GM12878 (cell line): ENCODE data around the gene LPAR6. TPM values are rescaled to one million over a fixed set of nuclear protein-coding genes. Genes with fewer than 3 reads are reported as not detected.

ENCODE experiments used
- ATAC-seq: fragments of 200-7000 bp; cut with Tn5 transposase; 3 replicates; pipeline ENCODE4 v1.9.1; 2020; ENCODE audit warnings: mild to moderate bottlenecking, moderate library complexity
- BruUV-seq: library from RNA; stranded (reverse); fragments of 400-500 nt; replicated peaks from 2 replicates; lab custom pipeline; 2021; lab: Mats Ljungman, UMichigan
- CTCF ChIA-PET: fragments of 300-600 bp; sonication (Branson Sonifier 250); formaldehyde crosslinking; extraction: SDS; loops from one replicate; lab custom pipeline; 2021; ENCODE audit warnings: inconsistent platforms; lab: Yijun Ruan, JAX
- POLR2A ChIA-PET: fragments of 350-600 bp; formaldehyde crosslinking; extraction: SDS; loops from one replicate; lab custom pipeline; 2021; ENCODE audit warnings: inconsistent platforms; lab: Charles Lee
- RAD21 ChIA-PET: fragments of 300-600 bp; sonication (Branson Sonifier 250); formaldehyde crosslinking; loops from one replicate; lab custom pipeline; 2023; ENCODE audit warnings: antibody characterized with exemption; ENCODE audit not compliant: unreplicated experiment; lab: Charles Lee
- SMC1A ChIA-PET: fragments of 300-600 bp; sonication (Branson Sonifier 250); formaldehyde crosslinking; loops from one replicate; lab custom pipeline; 2023; ENCODE audit not compliant: unreplicated experiment, uncharacterized antibody; lab: Charles Lee
- DNase-seq: peaks from one replicate; pipeline ENCODE4 v3.0.0-alpha.2; 2011; ENCODE audit warnings: low read depth, low spot score
- FAIRE-seq: peaks from 3 replicates; lab custom pipeline; 2011; peaks lifted over from hg19 to GRCh38; lab: Jason Lieb, UNC
- H2AFZ ChIP-seq: 2 replicates; pipeline ENCODE4 v1.6.0; 2011; ENCODE audit warnings: low read depth, low read length, control low read depth; ENCODE audit not compliant: control insufficient read depth
- H3K27ac ChIP-seq: 2 replicates; pipeline ENCODE4 v1.5.1; 2011; ENCODE audit warnings: control low read depth; ENCODE audit not compliant: control insufficient read depth, insufficient read depth
- H3K27me3 ChIP-seq, 2 experiments: replicated peaks in 1 of 2; 2 replicates each; pipeline versions ENCODE4 v1.6.0 to v1.6.1; 2011; ENCODE audit warnings: low read length in 1 of 2; ENCODE audit not compliant: control insufficient read depth in 2 of 2, insufficient read depth in 2 of 2
- H3K36me3 ChIP-seq, 2 experiments: 2 replicates each; pipeline ENCODE4 v1.5.1; 2011; ENCODE audit warnings: low read length in 1 of 2; ENCODE audit not compliant: control insufficient read depth in 2 of 2, insufficient read depth in 2 of 2
- H3K4me1 ChIP-seq: 2 replicates; pipeline ENCODE4 v1.6.1; 2011; ENCODE audit warnings: mild to moderate bottlenecking, low read length, moderate library complexity, mixed read lengths; ENCODE audit not compliant: control insufficient read depth, insufficient read depth
- H3K4me2 ChIP-seq: 2 replicates; pipeline ENCODE4 v1.6.0; 2011; ENCODE audit warnings: control low read depth; ENCODE audit not compliant: control insufficient read depth, insufficient read depth
- H3K4me3 ChIP-seq: fragments of 200-600 bp; sonication (generic); 2 replicates; pipeline ENCODE4 v1.5.1; 2016
- H3K79me2 ChIP-seq: 2 replicates; pipeline ENCODE4 v1.6.0; 2011; ENCODE audit warnings: low read length; ENCODE audit not compliant: control insufficient read depth, insufficient read depth
- H3K9ac ChIP-seq: 2 replicates; pipeline ENCODE4 v1.8.0; 2011; ENCODE audit warnings: low read length, control low read depth, mixed read lengths; ENCODE audit not compliant: control insufficient read depth, insufficient read depth
- H3K9me3 ChIP-seq: replicated peaks from 3 replicates; pipeline ENCODE4 v1.5.1; 2011; ENCODE audit warnings: mild to moderate bottlenecking, low read length; ENCODE audit not compliant: control insufficient read depth, insufficient read depth
- H4K20me1 ChIP-seq: 2 replicates; pipeline ENCODE4 v1.6.0; 2011; ENCODE audit not compliant: control insufficient read depth, insufficient read depth
- CBX3 ChIP-seq: fragments of 200-600 bp; sonication (generic); IDR thresholded peaks from 2 replicates; pipeline ENCODE4 v1.6.1; 2016; ENCODE audit warnings: low read depth, borderline replicate concordance
- CBX5 ChIP-seq: sonication (generic); IDR thresholded peaks from 2 replicates; pipeline ENCODE4 v1.6.1; 2016; ENCODE audit warnings: low read depth, moderate library complexity, mild to moderate bottlenecking, inconsistent platforms
- PAX8 ChIP-seq: fragments of 450-650 bp; IDR thresholded peaks from 2 replicates; pipeline ENCODE4 v1.6.1; 2017; ENCODE audit warnings: mild to moderate bottlenecking, moderate library complexity
- PKNOX1 ChIP-seq: fragments of 450-650 bp; IDR thresholded peaks from 2 replicates; pipeline ENCODE4 v1.6.1; 2016; ENCODE audit warnings: mild to moderate bottlenecking
- POLR2AphosphoS5 ChIP-seq: IDR thresholded peaks from 2 replicates; pipeline ENCODE4 v1.6.1; 2011; ENCODE audit warnings: mild to moderate bottlenecking, low read length, inconsistent platforms
- RUNX3 ChIP-seq: IDR thresholded peaks from 2 replicates; pipeline ENCODE4 v1.6.1; 2012; ENCODE audit warnings: low read length, inconsistent platforms
- SKIL ChIP-seq: fragments of 450-650 bp; IDR thresholded peaks from 2 replicates; pipeline ENCODE4 v1.6.1; 2017; ENCODE audit warnings: mild to moderate bottlenecking, low read depth, inconsistent platforms; ENCODE audit not compliant: poor library complexity, severe bottlenecking
- WGBS: methylation state at CpG from one replicate; pipeline ENCODE4 v1.1.6; 2016; ENCODE audit warnings: low lambda C conversion rate; ENCODE audit not compliant: insufficient replicate concordance, insufficient coverage; ENCODE audit errors: missing lambda C conversion rate; 5-methylcytosine and 5-hydroxymethylcytosine counted together
- in situ Hi-C: fragments of 300-500 bp; cut with MboI; formaldehyde crosslinking; loops from 9 replicates; pipeline ENCODE4 v1.14.3; 2018; ENCODE audit warnings: mixed read lengths
- intact Hi-C: fragments of 100-400 bp; cut with micrococcal nuclease; formaldehyde crosslinking; loops from one replicate; pipeline ENCODE4 v1.14.2; 2022; ENCODE audit not compliant: unreplicated experiment
- polyA plus RNA-seq, 11 experiments: library from polyadenylated mRNA; depleted of rRNA in 4 of 11; unstranded in 6 of 11; stranded (reverse) in 5 of 11; fragments of >200 nt; fragmentation: Nextera tagmentation in 4 of 11; fragmentation: Illumina TruSeq in 1 of 11; extraction: Ambion mirVana in 4 of 11; extraction: Trizol in 1 of 11; gene quantifications; 1 replicate in 1 of 11; 2 replicates in 10 of 11; pipeline versions ENCODE4 v1.2.1 to v1.2.3, GENCODE V29; 2011 to 2016; ENCODE audit warnings: inconsistent platforms in 2 of 11, missing spikeins in 2 of 11, low read depth in 1 of 11
- total RNA-seq, 4 experiments: library from RNA; depleted of rRNA in 3 of 4; stranded (reverse); fragments of >200 nt in 3 of 4; fragmentation: Illumina TruSeq in 1 of 4; extraction: Trizol in 1 of 4; gene quantifications; 2 replicates each; pipeline versions ENCODE4 v1.2.1 to v1.2.3, GENCODE V29; 2013 to 2021

LPAR6 gene
- total and polyA plus RNA-seq, 10 of the 15 experiments (the other 5 are each of a cell fraction or from before 2014, with no cell fraction given): 1.4 to 4.2 (median 2.8) TPM

GRCh38 chr13:48414501-48414900, 1.6 kb upstream of the LPAR6 start (continued):
- no peak for TF ChIP-seq SKIL

- Histone ChIP-seq H4K20me1 (no peaks in the 10 kb centered on the region), H3K4me3 (peak overlapping the region; percentile 39), H2AFZ (no peak overlapping the region), H3K9ac (peak overlapping the region; percentile 46), H3K79me2 (peaks cover 33% of the 10 kb centered on the region), H3K9me3 (peaks cover 7% of the 10 kb centered on the region; the same call in 2 of the 3 replicates)
- FAIRE-seq: peak; percentile 41
- DNase-seq: no peak
- peak; percentile 79 for ATAC-seq
- ChIA-PET SMC1A (interaction anchor here (0.6 to 1.4 kb wide), 6 partner anchors 9 to 168 kb away, joined by 3 to 9 read pairs (median 4); no protein-coding TSS in a partner anchor), RAD21 (interaction anchor here (1.0 to 1.5 kb wide), 4 partner anchors 9 to 122 kb away, joined by 4 read pairs; no protein-coding TSS in a partner anchor), POLR2A (interaction anchor here (0.5 kb wide), 1 partner anchor 115 kb away, joined by 3 read pairs; no protein-coding TSS in a partner anchor), CTCF (interaction anchor here (0.6 to 1.5 kb wide), 4 partner anchors 14 to 168 kb away, joined by 3 to 4 read pairs (median 3); no protein-coding TSS in a partner anchor)
- no TSS peak for BruUV-seq
- TF ChIP-seq PAX8 (no peak), POLR2AphosphoS5 (no peak), RUNX3 (peak; percentile 6; the same call in 1 of the 2 replicates), PKNOX1 (no peak), CBX5 (no peak), CBX3 (no peak)
- TF ChIP-seq, all 136 proteins: peak for 1
- peak overlapping the region; percentile 73 for H3K27ac ChIP-seq
- no peaks in the 10 kb centered on the region for H3K27me3 ChIP-seq
- no peaks in the 10 kb centered on the region for H3K4me1 ChIP-seq
- H3K36me3 ChIP-seq: peaks cover 0 to 3% of the 10 kb centered on the region in 2 experiments; a peak in 2 of 4 replicates
- H3K4me2 ChIP-seq: no peak overlapping the region; the same call in 1 of the 2 replicates
- in situ Hi-C loops: no loop called here
- 87% methylated on average over 13 of the region's 13 CpGs for WGBS
- intact Hi-C loops: no loop called here
Observed at GRCh38 chr13:48411841-48412531, 927 bp downstream of the LPAR6 start.
